GM12878 (cell line): ENCODE measurements around the gene SPCS3. TPM values are rescaled to one million over a fixed set of nuclear protein-coding genes. Genes with fewer than 3 reads are reported as not detected.
A peak's percentile ranks its signal among the peaks of the same experiment; 100 is the strongest.

Source experiments
- ATAC-seq: fragments of 200-7000 bp; cut with Tn5 transposase; 3 replicates; pipeline ENCODE4 v1.9.1; 2020; ENCODE audit warnings: mild to moderate bottlenecking, moderate library complexity
- BruUV-seq: library from RNA; stranded (reverse); fragments of 400-500 nt; replicated peaks from 2 replicates; lab custom pipeline; 2021; lab: Mats Ljungman, UMichigan
- CTCF ChIA-PET: fragments of 300-600 bp; sonication (Branson Sonifier 250); formaldehyde crosslinking; extraction: SDS; loops from one replicate; lab custom pipeline; 2021; ENCODE audit warnings: inconsistent platforms; lab: Yijun Ruan, JAX
- POLR2A ChIA-PET: fragments of 350-600 bp; formaldehyde crosslinking; extraction: SDS; loops from one replicate; lab custom pipeline; 2021; ENCODE audit warnings: inconsistent platforms; lab: Charles Lee
- RAD21 ChIA-PET: fragments of 300-600 bp; sonication (Branson Sonifier 250); formaldehyde crosslinking; loops from one replicate; lab custom pipeline; 2023; ENCODE audit warnings: antibody characterized with exemption; ENCODE audit not compliant: unreplicated experiment; lab: Charles Lee
- SMC1A ChIA-PET: fragments of 300-600 bp; sonication (Branson Sonifier 250); formaldehyde crosslinking; loops from one replicate; lab custom pipeline; 2023; ENCODE audit not compliant: unreplicated experiment, uncharacterized antibody; lab: Charles Lee
- DNase-seq: peaks from one replicate; pipeline ENCODE4 v3.0.0-alpha.2; 2011; ENCODE audit warnings: low read depth, low spot score
- FAIRE-seq: peaks from 3 replicates; lab custom pipeline; 2011; peaks lifted over from hg19 to GRCh38; lab: Jason Lieb, UNC
- H2AFZ ChIP-seq: 2 replicates; pipeline ENCODE4 v1.6.0; 2011; ENCODE audit warnings: low read depth, low read length, control low read depth; ENCODE audit not compliant: control insufficient read depth
- H3K27ac ChIP-seq: 2 replicates; pipeline ENCODE4 v1.5.1; 2011; ENCODE audit warnings: control low read depth; ENCODE audit not compliant: control insufficient read depth, insufficient read depth
- H3K27me3 ChIP-seq, 2 experiments: replicated peaks in 1 of 2; 2 replicates each; pipeline versions ENCODE4 v1.6.0 to v1.6.1; 2011; ENCODE audit warnings: low read length in 1 of 2; ENCODE audit not compliant: control insufficient read depth in 2 of 2, insufficient read depth in 2 of 2
- H3K36me3 ChIP-seq, 2 experiments: 2 replicates each; pipeline ENCODE4 v1.5.1; 2011; ENCODE audit warnings: low read length in 1 of 2; ENCODE audit not compliant: control insufficient read depth in 2 of 2, insufficient read depth in 2 of 2
- H3K4me1 ChIP-seq: 2 replicates; pipeline ENCODE4 v1.6.1; 2011; ENCODE audit warnings: mild to moderate bottlenecking, low read length, moderate library complexity, mixed read lengths; ENCODE audit not compliant: control insufficient read depth, insufficient read depth
- H3K4me2 ChIP-seq: 2 replicates; pipeline ENCODE4 v1.6.0; 2011; ENCODE audit warnings: control low read depth; ENCODE audit not compliant: control insufficient read depth, insufficient read depth
- H3K4me3 ChIP-seq: fragments of 200-600 bp; sonication (generic); 2 replicates; pipeline ENCODE4 v1.5.1; 2016
- H3K79me2 ChIP-seq: 2 replicates; pipeline ENCODE4 v1.6.0; 2011; ENCODE audit warnings: low read length; ENCODE audit not compliant: control insufficient read depth, insufficient read depth
- H3K9ac ChIP-seq: 2 replicates; pipeline ENCODE4 v1.8.0; 2011; ENCODE audit warnings: low read length, control low read depth, mixed read lengths; ENCODE audit not compliant: control insufficient read depth, insufficient read depth
- H3K9me3 ChIP-seq: replicated peaks from 3 replicates; pipeline ENCODE4 v1.5.1; 2011; ENCODE audit warnings: mild to moderate bottlenecking, low read length; ENCODE audit not compliant: control insufficient read depth, insufficient read depth
- H4K20me1 ChIP-seq: 2 replicates; pipeline ENCODE4 v1.6.0; 2011; ENCODE audit not compliant: control insufficient read depth, insufficient read depth
- MTA2 ChIP-seq: fragments of 450-650 bp; IDR thresholded peaks from 2 replicates; pipeline ENCODE4 v1.6.1; 2016; ENCODE audit warnings: low read depth, mild to moderate bottlenecking, moderate library complexity
- NFYA ChIP-seq: IDR thresholded peaks from 2 replicates; pipeline ENCODE4 v1.6.1; 2011; ENCODE audit warnings: low read depth, mild to moderate bottlenecking, low read length, improper control_type of control experiment, borderline replicate concordance
- NRF1 ChIP-seq: conservative IDR thresholded peaks from 2 replicates; pipeline ENCODE4 v1.6.1; 2011; ENCODE audit warnings: mild to moderate bottlenecking, low read depth, low read length, improper control_type of control experiment
- STAT1 ChIP-seq: fragments of 450-650 bp; conservative IDR thresholded peaks from 2 replicates; pipeline ENCODE4 v1.6.1; 2014; ENCODE audit warnings: antibody characterized with exemption, mild to moderate bottlenecking
- WGBS: methylation state at CpG from one replicate; pipeline ENCODE4 v1.1.6; 2016; ENCODE audit warnings: low lambda C conversion rate; ENCODE audit not compliant: insufficient replicate concordance, insufficient coverage; ENCODE audit errors: missing lambda C conversion rate; 5-methylcytosine and 5-hydroxymethylcytosine counted together
- in situ Hi-C: fragments of 300-500 bp; cut with MboI; formaldehyde crosslinking; loops from 9 replicates; pipeline ENCODE4 v1.14.3; 2018; ENCODE audit warnings: mixed read lengths
- intact Hi-C: fragments of 100-400 bp; cut with micrococcal nuclease; formaldehyde crosslinking; loops from one replicate; pipeline ENCODE4 v1.14.2; 2022; ENCODE audit not compliant: unreplicated experiment
- polyA plus RNA-seq, 11 experiments: library from polyadenylated mRNA; depleted of rRNA in 4 of 11; unstranded in 6 of 11; stranded (reverse) in 5 of 11; fragments of >200 nt; fragmentation: Nextera tagmentation in 4 of 11; fragmentation: Illumina TruSeq in 1 of 11; extraction: Ambion mirVana in 4 of 11; extraction: Trizol in 1 of 11; gene quantifications; 1 replicate in 1 of 11; 2 replicates in 10 of 11; pipeline versions ENCODE4 v1.2.1 to v1.2.3, GENCODE V29; 2011 to 2016; ENCODE audit warnings: inconsistent platforms in 2 of 11, missing spikeins in 2 of 11, low read depth in 1 of 11
- total RNA-seq, 4 experiments: library from RNA; depleted of rRNA in 3 of 4; stranded (reverse); fragments of >200 nt in 3 of 4; fragmentation: Illumina TruSeq in 1 of 4; extraction: Trizol in 1 of 4; gene quantifications; 2 replicates each; pipeline versions ENCODE4 v1.2.1 to v1.2.3, GENCODE V29; 2013 to 2021

The SPCS3 gene
- total and polyA plus RNA-seq, 10 of the 15 experiments (the other 5 are each of a cell fraction or from before 2014, with no cell fraction given): 50.0 to 151 (median 76.4) TPM

DNA sequence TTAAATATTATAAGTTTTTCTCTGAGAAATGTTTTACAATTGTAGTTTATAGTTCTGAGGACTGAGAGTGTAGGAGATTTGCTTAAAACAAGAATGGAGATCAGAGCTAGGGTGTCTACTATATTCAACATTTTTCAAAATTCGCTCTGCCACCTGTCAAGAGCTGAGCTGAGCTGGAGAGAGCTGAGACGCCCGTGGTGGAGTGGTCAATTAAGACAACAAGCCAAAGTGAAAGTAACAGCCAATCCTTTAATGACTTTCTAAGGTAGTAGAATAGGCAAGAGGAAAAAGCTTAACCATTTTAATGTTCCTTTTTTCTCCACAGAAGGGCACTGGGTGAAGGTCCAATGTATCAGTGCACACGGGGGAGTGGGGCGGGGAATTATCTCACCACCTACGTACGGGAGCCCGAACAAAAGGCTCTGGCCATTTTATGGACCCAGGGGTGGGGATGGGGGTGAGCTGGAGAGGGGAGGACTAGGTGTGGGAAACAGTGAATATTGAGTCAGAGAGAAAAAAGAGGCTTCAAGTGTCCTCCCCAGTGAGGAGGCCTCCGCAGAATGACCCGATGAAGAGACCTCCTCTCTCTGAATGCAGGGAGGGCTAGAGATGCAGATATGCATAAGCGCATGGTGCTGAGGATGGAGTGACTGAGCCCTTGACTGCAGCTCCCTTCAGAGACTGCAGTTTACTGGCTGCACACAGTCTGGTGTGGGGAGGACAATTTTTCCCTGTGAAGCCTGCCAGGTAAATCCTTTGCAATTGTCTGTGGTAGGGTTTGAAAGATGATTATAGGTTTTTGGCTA, 60.8 kb downstream of the SPCS3 start:
- no TSS peak for BruUV-seq
- ATAC-seq: peak; percentile 80

More for the DNA sequence above, 60.8 kb downstream of the SPCS3 start:
- ChIA-PET SMC1A (interaction anchor here (0.7 to 2.3 kb wide), 7 partner anchors 28 to 667 kb away, joined by 3 to 18 read pairs (median 6); no protein-coding TSS in a partner anchor), POLR2A (no interaction called here), RAD21 (interaction anchor here (0.6 to 1.9 kb wide), 9 partner anchors 11 to 668 kb away, joined by 3 to 11 read pairs (median 4); no protein-coding TSS in a partner anchor), CTCF (interaction anchor here (1.0 to 7.6 kb wide), 4 partner anchors 68 to 959 kb away, joined by 3 to 109 read pairs (median 4); no protein-coding TSS in a partner anchor)
- Histone ChIP-seq H3K79me2 (no peaks in the 10 kb centered on the region), H3K27me3 (no peaks in the 10 kb centered on the region), H3K4me3 (no peak overlapping the region), H3K9me3 (no peaks in the 10 kb centered on the region), H2AFZ (no peak overlapping the region), H3K4me2 (no peak overlapping the region), H3K4me1 (no peaks in the 10 kb centered on the region), H3K36me3 (no peaks in the 10 kb centered on the region), H4K20me1 (no peaks in the 10 kb centered on the region), H3K27ac (no peak overlapping the region), H3K9ac (no peak overlapping the region)
- in situ Hi-C loops: no loop called here
- FAIRE-seq (no peak), DNase-seq (no peak)
- intact Hi-C loops: no loop called here
- TF ChIP-seq STAT1 (no peak), MTA2 (peak; percentile 34; the same call in 1 of the 2 replicates), NFYA (no peak), NRF1 (no peak)
- WGBS: 68% methylated on average over 11 of the region's 11 CpGs

Other genes with a start within 250 kb of the SPCS3 start
- 0.11 TPM in 1 of 2 replicates, not detected in the other for gene SPATA4, start 124.4 kb upstream of the SPCS3 start, total RNA-seq (2014; rRNA removed)
- gene SPATA4, start 124.4 kb upstream of the SPCS3 start, total RNA-seq (2014; rRNA removed; fragmentation: Illumina TruSeq; extraction: Trizol): not detected in 2 replicates
- gene SPATA4, start 124.4 kb upstream of the SPCS3 start, total RNA-seq (2021): not detected in 2 replicates
- gene SPATA4, start 124.4 kb upstream of the SPCS3 start, polyA plus RNA-seq (2011; rRNA removed): not detected in 2 replicates
- gene SPATA4, start 124.4 kb upstream of the SPCS3 start, polyA plus RNA-seq (2014; fragmentation: Illumina TruSeq; extraction: Trizol): not detected in 2 replicates
- gene SPATA4, start 124.4 kb upstream of the SPCS3 start, polyA plus RNA-seq (2014; fragmentation: Nextera tagmentation; extraction: Ambion mirVana): not detected
- not detected in 2 replicates for gene SPATA4, start 124.4 kb upstream of the SPCS3 start, polyA plus RNA-seq (2014; rRNA removed)
- gene SPATA4, start 124.4 kb upstream of the SPCS3 start, polyA plus RNA-seq (2016; fragmentation: Nextera tagmentation; extraction: Ambion mirVana): not detected
- gene ASB5, start 50.7 kb upstream of the SPCS3 start, total RNA-seq (2014; rRNA removed): not detected in 2 replicates
- not detected in 2 replicates for gene ASB5, start 50.7 kb upstream of the SPCS3 start, total RNA-seq (2014; rRNA removed; fragmentation: Illumina TruSeq; extraction: Trizol)
- gene ASB5, start 50.7 kb upstream of the SPCS3 start, total RNA-seq (2021): not detected in 2 replicates
- not detected in 2 replicates for gene ASB5, start 50.7 kb upstream of the SPCS3 start, polyA plus RNA-seq (2011; rRNA removed)
- not detected in 2 replicates for gene ASB5, start 50.7 kb upstream of the SPCS3 start, polyA plus RNA-seq (2014; fragmentation: Illumina TruSeq; extraction: Trizol)
- gene ASB5, start 50.7 kb upstream of the SPCS3 start, polyA plus RNA-seq (2014; fragmentation: Nextera tagmentation; extraction: Ambion mirVana): not detected
- gene ASB5, start 50.7 kb upstream of the SPCS3 start, polyA plus RNA-seq (2014; rRNA removed): 0.03 TPM in 1 of 2 replicates, not detected in the other
- gene ASB5, start 50.7 kb upstream of the SPCS3 start, polyA plus RNA-seq (2016; fragmentation: Nextera tagmentation; extraction: Ambion mirVana): not detected